ENCODE data around the gene PHF14.
"Not testable (repeated sequence)": the region's sequence is repeated elsewhere in the genome, so short reads cannot be mapped to it uniquely, and the experiment has no call there.

- not testable (repeated sequence) for TF ChIP-seq CTCF, POLR2A (IDR thresholded peaks at IDR 0.05)
Observed at GRCh38 chr7:10995482-10996166, 22.0 kb downstream of the PHF14 start.
